Tibial nerve (tissue), 3 donors: ENCODE results near the gene NKX2-4.

Experiments used
- POLR2A ChIP-seq, 2 donors: fragments of 450-650 bp; IDR thresholded peaks; one replicate each; pipeline ENCODE4 v1.6.1; 2017; ENCODE audit warnings: antibody characterized with exemption in 2 of 2, mild to moderate bottlenecking in 2 of 2, moderate library complexity in 2 of 2
- TF ChIP-seq, protein P1 (sequence below), 5 experiments: fragments of 200-600 bp in 3 of 5; fragments of 450-650 bp in 2 of 5; sonication (generic) in 3 of 5; IDR thresholded peaks; one replicate each; pipeline ENCODE4 v1.5.1; 2016 to 2019; ENCODE audit warnings: antibody characterized with exemption in 5 of 5, mild to moderate bottlenecking in 3 of 5, moderate library complexity in 2 of 5

DNA sequence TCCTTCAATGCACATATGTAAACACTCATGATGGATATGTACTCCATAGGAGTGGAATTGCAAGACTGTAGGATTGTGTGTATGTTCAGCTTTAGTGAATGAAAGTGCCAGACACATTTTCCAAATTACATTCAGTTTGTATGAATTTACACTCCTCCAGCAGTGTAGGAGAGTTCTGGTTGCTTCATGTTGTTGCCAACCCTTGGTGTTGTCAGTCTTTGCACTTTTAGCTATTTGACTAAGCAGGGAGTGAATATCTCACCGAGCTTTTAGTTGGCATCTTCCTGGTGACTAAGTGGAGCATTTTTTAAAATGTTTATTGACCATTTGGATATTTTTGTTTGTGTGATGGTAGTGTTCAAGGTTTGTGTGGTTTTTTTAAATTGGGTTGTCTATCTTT, 23.9 kb downstream of the NKX2-4 start:
- TF ChIP-seq POLR2A (IDR thresholded peaks at IDR 0.05) = no peak
- TF ChIP-seq, protein P1, sequence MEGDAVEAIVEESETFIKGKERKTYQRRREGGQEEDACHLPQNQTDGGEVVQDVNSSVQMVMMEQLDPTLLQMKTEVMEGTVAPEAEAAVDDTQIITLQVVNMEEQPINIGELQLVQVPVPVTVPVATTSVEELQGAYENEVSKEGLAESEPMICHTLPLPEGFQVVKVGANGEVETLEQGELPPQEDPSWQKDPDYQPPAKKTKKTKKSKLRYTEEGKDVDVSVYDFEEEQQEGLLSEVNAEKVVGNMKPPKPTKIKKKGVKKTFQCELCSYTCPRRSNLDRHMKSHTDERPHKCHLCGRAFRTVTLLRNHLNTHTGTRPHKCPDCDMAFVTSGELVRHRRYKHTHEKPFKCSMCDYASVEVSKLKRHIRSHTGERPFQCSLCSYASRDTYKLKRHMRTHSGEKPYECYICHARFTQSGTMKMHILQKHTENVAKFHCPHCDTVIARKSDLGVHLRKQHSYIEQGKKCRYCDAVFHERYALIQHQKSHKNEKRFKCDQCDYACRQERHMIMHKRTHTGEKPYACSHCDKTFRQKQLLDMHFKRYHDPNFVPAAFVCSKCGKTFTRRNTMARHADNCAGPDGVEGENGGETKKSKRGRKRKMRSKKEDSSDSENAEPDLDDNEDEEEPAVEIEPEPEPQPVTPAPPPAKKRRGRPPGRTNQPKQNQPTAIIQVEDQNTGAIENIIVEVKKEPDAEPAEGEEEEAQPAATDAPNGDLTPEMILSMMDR (IDR thresholded peaks at IDR 0.05) = no peak
